CD4-positive, alpha-beta T cell treated with Interleukin-6 at 100 ng/mL for 8 hours (primary cell): ENCODE measurements around the gene STN1.
A peak's percentile ranks its signal among the peaks of the same experiment; 100 is the strongest.

Source experiments
- DNase-seq: peaks from one replicate; pipeline ENCODE4 v3.0.0-alpha.2; 2020; ENCODE audit warnings: mixed read lengths, low spot score

The STN1 gene

GRCh38 chr10:103918053-103918846 lies at the start of gene STN1:
TSS of gene STN1 (minus strand) at chr10:103918184. CDS start at chr10:103917594, 590 bp downstream.
- DNase-seq, result peak; percentile 97

GRCh38 chr10:103967448-103968071 lies 49.6 kb upstream of the STN1 start:
- peak; percentile 7 for DNase-seq

GRCh38 chr10:103966671-103967447 lies 48.9 kb upstream of the STN1 start, which contains the start of gene SLK:
TSS of gene SLK (plus strand) at chr10:103967140. CDS start at chr10:103967746, 606 bp downstream.
- DNase-seq, result peak; percentile 79

- DNase-seq, result no peak
Observed at GRCh38 chr10:103960103-103960502, 42.1 kb upstream of the STN1 start.

GRCh38 chr10:103958996-103959395 lies 41.0 kb upstream of the STN1 start:
- DNase-seq, result no peak

- no peak for DNase-seq
Observed at GRCh38 chr10:103954543-103954942, 36.6 kb upstream of the STN1 start.

GRCh38 chr10:103951942-103952341 lies 34.0 kb upstream of the STN1 start:
- no peak for DNase-seq

GRCh38 chr10:103951183-103951582 lies 33.2 kb upstream of the STN1 start:
- no peak for DNase-seq

- DNase-seq, result no peak
Observed at GRCh38 chr10:103949728-103950127, 31.7 kb upstream of the STN1 start.

- no peak for DNase-seq
Observed at GRCh38 chr10:103947799-103948516, 30.0 kb upstream of the STN1 start.

GRCh38 chr10:103942866-103943265 lies 24.9 kb upstream of the STN1 start:
- DNase-seq, result no peak

GRCh38 chr10:103941801-103942200 lies 23.8 kb upstream of the STN1 start:
- no peak for DNase-seq

- no peak for DNase-seq
Observed at GRCh38 chr10:103939522-103939921, 21.5 kb upstream of the STN1 start.

GRCh38 chr10:103936022-103936421 lies 18.0 kb upstream of the STN1 start:
- DNase-seq, result no peak

- DNase-seq, result no peak
Observed at GRCh38 chr10:103934308-103934707, 16.3 kb upstream of the STN1 start.

GRCh38 chr10:103933557-103934121 lies 15.7 kb upstream of the STN1 start:
- no peak for DNase-seq

GRCh38 chr10:103932971-103933370 lies 15.0 kb upstream of the STN1 start:
- DNase-seq, result no peak

GRCh38 chr10:103932271-103932670 lies 14.3 kb upstream of the STN1 start:
- no peak for DNase-seq

- DNase-seq, result no peak
Observed at GRCh38 chr10:103931603-103932002, 13.6 kb upstream of the STN1 start.

GRCh38 chr10:103930881-103931280 lies 12.9 kb upstream of the STN1 start:
- no peak for DNase-seq

GRCh38 chr10:103930449-103930848 lies 12.5 kb upstream of the STN1 start:
- DNase-seq, result no peak
